Liver (tissue), 3 donors: ENCODE measurements around the gene RBMS2.

Experiments
- EGR1 ChIP-seq, 2 donors: IDR thresholded peaks; 2 replicates each; pipeline ENCODE4 v1.6.1; 2016 to 2018; ENCODE audit warnings: antibody characterized with exemption in 2 of 2, low read depth in 2 of 2
- FOXA1 ChIP-seq: IDR thresholded peaks from 2 replicates; pipeline ENCODE4 v1.6.1; 2016; ENCODE audit warnings: antibody characterized with exemption
- FOXA2 ChIP-seq: IDR thresholded peaks from 2 replicates; pipeline ENCODE4 v1.6.1; 2016; ENCODE audit warnings: antibody characterized with exemption
- GABPA ChIP-seq, 2 donors: IDR thresholded peaks in 1 of 2; conservative IDR thresholded peaks in 1 of 2; 2 replicates each; pipeline ENCODE4 v1.6.1; 2016; ENCODE audit warnings: antibody characterized with exemption in 2 of 2, mild to moderate bottlenecking in 1 of 2, moderate library complexity in 1 of 2
- JUND ChIP-seq, 2 donors: IDR thresholded peaks; 2 replicates each; pipeline ENCODE4 v1.6.1; 2016; ENCODE audit warnings: antibody characterized with exemption in 2 of 2
- RAD21 ChIP-seq, 2 donors: IDR thresholded peaks; 2 replicates each; pipeline ENCODE4 v1.6.1; 2016; ENCODE audit warnings: antibody characterized with exemption in 2 of 2, mild to moderate bottlenecking in 2 of 2
- RXRA ChIP-seq, 2 donors: IDR thresholded peaks; 2 replicates each; pipeline ENCODE4 v1.6.1; 2017 to 2018; ENCODE audit warnings: antibody characterized with exemption in 2 of 2, mild to moderate bottlenecking in 1 of 2
- SP1 ChIP-seq: IDR thresholded peaks from 2 replicates; pipeline ENCODE4 v1.6.1; 2018; ENCODE audit warnings: antibody characterized with exemption, mild to moderate bottlenecking
- TAF1 ChIP-seq: conservative IDR thresholded peaks from 2 replicates; pipeline ENCODE4 v1.6.1; 2016; ENCODE audit warnings: antibody characterized with exemption, mild to moderate bottlenecking
- YY1 ChIP-seq: IDR thresholded peaks from 2 replicates; pipeline ENCODE4 v1.6.1; 2016; ENCODE audit warnings: antibody characterized with exemption, mild to moderate bottlenecking
- TF ChIP-seq, protein P1 (sequence below): fragments of 150-350 bp; IDR thresholded peaks from 2 replicates; pipeline ENCODE4 v1.5.1; 2017; ENCODE audit warnings: improper control_type of control experiment, low read depth, low read length; ENCODE audit not compliant: missing input control
- TF ChIP-seq, protein P2 (sequence below): IDR thresholded peaks from 2 replicates; pipeline ENCODE4 v1.6.1; 2016; ENCODE audit warnings: antibody characterized with exemption, mild to moderate bottlenecking
- TF ChIP-seq, protein P3 (sequence below): IDR thresholded peaks from 2 replicates; pipeline ENCODE4 v1.6.1; 2016; ENCODE audit warnings: antibody characterized with exemption
- TF ChIP-seq, protein P4 (sequence below): IDR thresholded peaks from 2 replicates; pipeline ENCODE4 v1.6.1; 2016; ENCODE audit warnings: antibody characterized with exemption
- donor health status: healthy.
- donor health status: healthy.

DNA sequence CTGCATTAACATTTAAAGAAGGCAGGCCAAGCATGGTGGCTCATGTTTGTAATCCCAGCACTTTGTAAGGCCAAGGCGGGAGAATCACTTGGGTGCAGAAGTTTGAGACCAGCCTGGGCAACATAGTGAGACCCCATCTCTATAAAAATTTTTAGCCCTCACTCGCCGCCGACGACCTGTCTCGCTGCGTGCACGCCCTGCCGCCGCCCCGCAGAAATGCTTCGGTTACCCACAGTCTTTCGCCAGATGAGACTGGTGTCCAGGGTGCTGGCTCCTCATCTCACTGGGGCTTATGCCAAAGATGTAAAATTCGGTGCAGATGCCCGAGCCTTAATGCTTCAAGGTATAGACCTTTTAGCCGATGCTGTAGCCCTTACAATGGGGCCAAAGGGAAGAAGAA is 10.8 kb upstream of the RBMS2 start:
- no peak for TF ChIP-seq TAF1
- TF ChIP-seq, protein P1, sequence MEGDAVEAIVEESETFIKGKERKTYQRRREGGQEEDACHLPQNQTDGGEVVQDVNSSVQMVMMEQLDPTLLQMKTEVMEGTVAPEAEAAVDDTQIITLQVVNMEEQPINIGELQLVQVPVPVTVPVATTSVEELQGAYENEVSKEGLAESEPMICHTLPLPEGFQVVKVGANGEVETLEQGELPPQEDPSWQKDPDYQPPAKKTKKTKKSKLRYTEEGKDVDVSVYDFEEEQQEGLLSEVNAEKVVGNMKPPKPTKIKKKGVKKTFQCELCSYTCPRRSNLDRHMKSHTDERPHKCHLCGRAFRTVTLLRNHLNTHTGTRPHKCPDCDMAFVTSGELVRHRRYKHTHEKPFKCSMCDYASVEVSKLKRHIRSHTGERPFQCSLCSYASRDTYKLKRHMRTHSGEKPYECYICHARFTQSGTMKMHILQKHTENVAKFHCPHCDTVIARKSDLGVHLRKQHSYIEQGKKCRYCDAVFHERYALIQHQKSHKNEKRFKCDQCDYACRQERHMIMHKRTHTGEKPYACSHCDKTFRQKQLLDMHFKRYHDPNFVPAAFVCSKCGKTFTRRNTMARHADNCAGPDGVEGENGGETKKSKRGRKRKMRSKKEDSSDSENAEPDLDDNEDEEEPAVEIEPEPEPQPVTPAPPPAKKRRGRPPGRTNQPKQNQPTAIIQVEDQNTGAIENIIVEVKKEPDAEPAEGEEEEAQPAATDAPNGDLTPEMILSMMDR, result no peak
- no peak for TF ChIP-seq YY1
- TF ChIP-seq RAD21 (IDR thresholded peaks at IDR 0.05), result no peak
- TF ChIP-seq, protein P2, sequence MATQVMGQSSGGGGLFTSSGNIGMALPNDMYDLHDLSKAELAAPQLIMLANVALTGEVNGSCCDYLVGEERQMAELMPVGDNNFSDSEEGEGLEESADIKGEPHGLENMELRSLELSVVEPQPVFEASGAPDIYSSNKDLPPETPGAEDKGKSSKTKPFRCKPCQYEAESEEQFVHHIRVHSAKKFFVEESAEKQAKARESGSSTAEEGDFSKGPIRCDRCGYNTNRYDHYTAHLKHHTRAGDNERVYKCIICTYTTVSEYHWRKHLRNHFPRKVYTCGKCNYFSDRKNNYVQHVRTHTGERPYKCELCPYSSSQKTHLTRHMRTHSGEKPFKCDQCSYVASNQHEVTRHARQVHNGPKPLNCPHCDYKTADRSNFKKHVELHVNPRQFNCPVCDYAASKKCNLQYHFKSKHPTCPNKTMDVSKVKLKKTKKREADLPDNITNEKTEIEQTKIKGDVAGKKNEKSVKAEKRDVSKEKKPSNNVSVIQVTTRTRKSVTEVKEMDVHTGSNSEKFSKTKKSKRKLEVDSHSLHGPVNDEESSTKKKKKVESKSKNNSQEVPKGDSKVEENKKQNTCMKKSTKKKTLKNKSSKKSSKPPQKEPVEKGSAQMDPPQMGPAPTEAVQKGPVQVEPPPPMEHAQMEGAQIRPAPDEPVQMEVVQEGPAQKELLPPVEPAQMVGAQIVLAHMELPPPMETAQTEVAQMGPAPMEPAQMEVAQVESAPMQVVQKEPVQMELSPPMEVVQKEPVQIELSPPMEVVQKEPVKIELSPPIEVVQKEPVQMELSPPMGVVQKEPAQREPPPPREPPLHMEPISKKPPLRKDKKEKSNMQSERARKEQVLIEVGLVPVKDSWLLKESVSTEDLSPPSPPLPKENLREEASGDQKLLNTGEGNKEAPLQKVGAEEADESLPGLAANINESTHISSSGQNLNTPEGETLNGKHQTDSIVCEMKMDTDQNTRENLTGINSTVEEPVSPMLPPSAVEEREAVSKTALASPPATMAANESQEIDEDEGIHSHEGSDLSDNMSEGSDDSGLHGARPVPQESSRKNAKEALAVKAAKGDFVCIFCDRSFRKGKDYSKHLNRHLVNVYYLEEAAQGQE, result no peak
- TF ChIP-seq, protein P3, sequence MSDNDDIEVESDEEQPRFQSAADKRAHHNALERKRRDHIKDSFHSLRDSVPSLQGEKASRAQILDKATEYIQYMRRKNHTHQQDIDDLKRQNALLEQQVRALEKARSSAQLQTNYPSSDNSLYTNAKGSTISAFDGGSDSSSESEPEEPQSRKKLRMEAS, result no peak
- no peak for TF ChIP-seq GABPA (IDR thresholded peaks at IDR 0.05 in 1 of 2, conservative IDR thresholded peaks at IDR 0.05 in 1 of 2)
- no peak for TF ChIP-seq FOXA1
- TF ChIP-seq JUND (IDR thresholded peaks at IDR 0.05), result no peak
- no peak for TF ChIP-seq EGR1 (IDR thresholded peaks at IDR 0.05; ENCODE audit: low read depth in 2 of 2)
- TF ChIP-seq FOXA2, result no peak
- no peak for TF ChIP-seq SP1
- TF ChIP-seq RXRA (IDR thresholded peaks at IDR 0.05), result no peak
- TF ChIP-seq, protein P4, sequence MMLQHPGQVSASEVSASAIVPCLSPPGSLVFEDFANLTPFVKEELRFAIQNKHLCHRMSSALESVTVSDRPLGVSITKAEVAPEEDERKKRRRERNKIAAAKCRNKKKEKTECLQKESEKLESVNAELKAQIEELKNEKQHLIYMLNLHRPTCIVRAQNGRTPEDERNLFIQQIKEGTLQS, result no peak
